Measurements from ENCODE around the gene HIRA. TPM values are rescaled to one million over a fixed set of nuclear protein-coding genes. Genes with fewer than 3 reads are reported as not detected.

Gene HIRA
- total and polyA plus RNA-seq, 9 of the 15 experiments (the other 6 are each of a cell fraction or from before 2014, with no cell fraction given), result 0.96 to 132 (median 58.4) TPM

DNA sequence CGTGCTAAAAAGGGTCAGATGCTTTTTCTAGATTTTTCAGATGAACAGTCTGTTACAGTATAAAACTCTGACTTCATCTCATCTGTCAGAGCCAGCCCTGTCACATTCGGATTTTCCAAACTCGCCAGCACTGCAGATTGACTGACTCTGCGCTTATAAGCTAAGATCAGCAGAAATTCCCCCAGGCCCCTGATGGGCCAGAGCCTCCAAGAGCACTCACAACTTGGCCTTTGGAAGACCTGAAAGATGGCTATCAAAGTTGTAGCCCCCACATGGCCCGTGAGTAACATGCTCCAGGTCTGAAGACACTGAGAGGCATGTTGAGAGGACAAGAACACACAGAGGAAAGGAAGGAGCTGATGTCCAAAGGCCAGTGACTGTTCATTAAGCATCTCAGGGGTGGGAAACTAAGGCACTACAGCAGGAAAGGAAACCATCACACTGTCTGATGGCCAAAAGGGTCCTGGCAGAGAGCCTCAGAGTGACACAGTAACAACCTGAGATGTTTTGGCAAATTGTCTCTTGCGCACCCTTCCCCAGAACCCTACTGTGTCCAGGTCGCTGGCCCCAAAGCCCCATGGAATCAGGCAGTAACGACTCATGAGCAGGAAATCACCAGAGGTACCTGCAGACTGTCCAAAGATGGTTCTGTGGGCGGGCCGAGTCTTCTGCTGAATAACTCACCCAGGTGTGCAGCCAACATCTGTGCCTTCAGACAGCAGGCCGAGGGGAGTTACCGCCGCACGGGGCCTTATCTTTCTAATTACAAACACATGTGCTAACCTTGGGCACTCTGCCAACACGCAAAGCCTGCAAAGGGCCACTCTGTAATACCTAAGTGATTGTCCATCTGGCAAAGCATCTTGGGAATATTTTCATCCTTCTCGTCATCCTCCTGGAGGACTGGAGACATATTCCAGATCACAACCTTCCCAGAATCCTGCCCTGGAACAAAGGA, 23.6 kb downstream of the HIRA start (continued):
- TF ChIP-seq, protein P1, sequence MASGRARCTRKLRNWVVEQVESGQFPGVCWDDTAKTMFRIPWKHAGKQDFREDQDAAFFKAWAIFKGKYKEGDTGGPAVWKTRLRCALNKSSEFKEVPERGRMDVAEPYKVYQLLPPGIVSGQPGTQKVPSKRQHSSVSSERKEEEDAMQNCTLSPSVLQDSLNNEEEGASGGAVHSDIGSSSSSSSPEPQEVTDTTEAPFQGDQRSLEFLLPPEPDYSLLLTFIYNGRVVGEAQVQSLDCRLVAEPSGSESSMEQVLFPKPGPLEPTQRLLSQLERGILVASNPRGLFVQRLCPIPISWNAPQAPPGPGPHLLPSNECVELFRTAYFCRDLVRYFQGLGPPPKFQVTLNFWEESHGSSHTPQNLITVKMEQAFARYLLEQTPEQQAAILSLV (tag; IDR thresholded peaks at IDR 0.05), result no peak
- TF ChIP-seq SMARCC2 (IDR thresholded peaks at IDR 0.05; ENCODE audit: low read depth), result peak; percentile 63; the same call in 1 of the 2 replicates
- TF ChIP-seq ZKSCAN1 (IDR thresholded peaks at IDR 0.05; ENCODE audit: low read depth, low read length), result peak; percentile 52; the same call in 1 of the 2 replicates
- TF ChIP-seq ATF6 (CRISPR knock-in tag; IDR thresholded peaks at IDR 0.05), result no peak
- TF ChIP-seq BRD4 (IDR thresholded peaks at IDR 0.05), result no peak
- TF ChIP-seq CBX8 (IDR thresholded peaks at IDR 0.05; ENCODE audit: borderline replicate concordance, extremely low read depth, low read depth, low read length, poor library complexity, severe bottlenecking), result no peak
- TF ChIP-seq, protein P2, sequence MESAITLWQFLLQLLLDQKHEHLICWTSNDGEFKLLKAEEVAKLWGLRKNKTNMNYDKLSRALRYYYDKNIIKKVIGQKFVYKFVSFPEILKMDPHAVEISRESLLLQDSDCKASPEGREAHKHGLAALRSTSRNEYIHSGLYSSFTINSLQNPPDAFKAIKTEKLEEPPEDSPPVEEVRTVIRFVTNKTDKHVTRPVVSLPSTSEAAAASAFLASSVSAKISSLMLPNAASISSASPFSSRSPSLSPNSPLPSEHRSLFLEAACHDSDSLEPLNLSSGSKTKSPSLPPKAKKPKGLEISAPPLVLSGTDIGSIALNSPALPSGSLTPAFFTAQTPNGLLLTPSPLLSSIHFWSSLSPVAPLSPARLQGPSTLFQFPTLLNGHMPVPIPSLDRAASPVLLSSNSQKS (CRISPR knock-in tag; IDR thresholded peaks at IDR 0.05), result no peak
- no peak for TF ChIP-seq HDAC8 (tag; IDR thresholded peaks at IDR 0.05)
- no peak for TF ChIP-seq TCF3 (CRISPR knock-in tag; IDR thresholded peaks at IDR 0.05)
- TF ChIP-seq, protein P3, sequence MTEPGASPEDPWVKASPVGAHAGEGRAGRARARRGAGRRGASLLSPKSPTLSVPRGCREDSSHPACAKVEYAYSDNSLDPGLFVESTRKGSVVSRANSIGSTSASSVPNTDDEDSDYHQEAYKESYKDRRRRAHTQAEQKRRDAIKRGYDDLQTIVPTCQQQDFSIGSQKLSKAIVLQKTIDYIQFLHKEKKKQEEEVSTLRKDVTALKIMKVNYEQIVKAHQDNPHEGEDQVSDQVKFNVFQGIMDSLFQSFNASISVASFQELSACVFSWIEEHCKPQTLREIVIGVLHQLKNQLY (CRISPR knock-in tag; conservative IDR thresholded peaks at IDR 0.05), result no peak
- TF ChIP-seq MBD1 (CRISPR knock-in tag; IDR thresholded peaks at IDR 0.05), result no peak
- no peak for TF ChIP-seq NUFIP1 (IDR thresholded peaks at IDR 0.05; ENCODE audit: partially characterized antibody)
- TF ChIP-seq NFRKB (IDR thresholded peaks at IDR 0.05; ENCODE audit: low read depth), result no peak
- no peak for TF ChIP-seq POU5F1 (IDR thresholded peaks at IDR 0.05; ENCODE audit: borderline replicate concordance, low read depth, low read length, partially characterized antibody)
- TF ChIP-seq, protein P4, sequence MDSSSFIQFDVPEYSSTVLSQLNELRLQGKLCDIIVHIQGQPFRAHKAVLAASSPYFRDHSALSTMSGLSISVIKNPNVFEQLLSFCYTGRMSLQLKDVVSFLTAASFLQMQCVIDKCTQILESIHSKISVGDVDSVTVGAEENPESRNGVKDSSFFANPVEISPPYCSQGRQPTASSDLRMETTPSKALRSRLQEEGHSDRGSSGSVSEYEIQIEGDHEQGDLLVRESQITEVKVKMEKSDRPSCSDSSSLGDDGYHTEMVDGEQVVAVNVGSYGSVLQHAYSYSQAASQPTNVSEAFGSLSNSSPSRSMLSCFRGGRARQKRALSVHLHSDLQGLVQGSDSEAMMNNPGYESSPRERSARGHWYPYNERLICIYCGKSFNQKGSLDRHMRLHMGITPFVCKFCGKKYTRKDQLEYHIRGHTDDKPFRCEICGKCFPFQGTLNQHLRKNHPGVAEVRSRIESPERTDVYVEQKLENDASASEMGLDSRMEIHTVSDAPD (CRISPR knock-in tag; IDR thresholded peaks at IDR 0.05), result 0 out of 2 replicates have a peak, but pooled peaks have one; percentile 13
- peak; percentile 82 for TF ChIP-seq SMARCA4 (IDR thresholded peaks at IDR 0.05)
- TF ChIP-seq TEAD4 (IDR thresholded peaks at IDR 0.05; ENCODE audit: low read length), result peak; percentile 98
- TF ChIP-seq TEAD4 (CRISPR knock-in tag; IDR thresholded peaks at IDR 0.05; ENCODE audit: borderline replicate concordance), result no peak
- TF ChIP-seq PYGO2 (tag; IDR thresholded peaks at IDR 0.05), result no peak
